ENCODE results near the gene SH3RF3.

The SH3RF3 gene

DNA sequence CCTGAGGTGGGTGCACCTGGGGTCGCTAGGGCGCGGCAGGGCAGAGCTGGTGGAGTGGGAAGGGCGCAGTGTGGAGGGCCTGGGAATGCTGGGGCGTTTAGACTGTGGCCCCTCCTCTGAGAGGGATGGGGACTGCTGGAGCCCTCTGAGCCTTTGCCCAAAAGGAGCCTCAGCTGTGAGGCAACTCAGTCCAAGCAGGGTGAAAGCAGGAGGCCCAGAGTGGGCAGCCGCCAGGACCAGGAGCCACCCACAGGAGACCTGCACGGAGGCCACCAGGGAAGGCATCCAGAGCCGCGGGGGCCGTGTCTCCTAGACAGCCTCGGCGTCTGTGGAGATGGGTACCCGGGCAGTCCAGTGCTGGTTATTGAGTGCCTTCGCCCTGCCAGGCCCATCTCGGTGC, 369.9 kb downstream of the SH3RF3 start:
- Histone ChIP-seq H2AK5ac (ENCODE audit: low read length) (no peak overlapping the region), H2BK120ac (ENCODE audit: low read depth, low read length) (no peak overlapping the region), H3K56ac (ENCODE audit: low read length) (no peak overlapping the region), H3K4ac (ENCODE audit: low read depth, low read length) (no peak overlapping the region), H3K9ac (ENCODE audit: low read length) (no peak overlapping the region), H4K8ac (ENCODE audit: low read depth, low read length) (no peak overlapping the region), H3K4me2 (ENCODE audit: low read length) (no peak overlapping the region), H3K79me1 (ENCODE audit: low read length) (no peaks in the 10 kb centered on the region), H3K27ac (ENCODE audit: low read depth, low read length) (no peak overlapping the region), H3K4me3 (ENCODE audit: low read length) (no peak overlapping the region), H3K23ac (ENCODE audit: low read length) (no peak overlapping the region), H3K27me3 (ENCODE audit: insufficient read depth, low read length, poor library complexity) (no peaks in the 10 kb centered on the region), H3K18ac (ENCODE audit: low read length) (no peak overlapping the region), H3K79me2 (ENCODE audit: control insufficient read depth, insufficient read depth, low read length) (no peaks in the 10 kb centered on the region), H3K4me1 (ENCODE audit: control insufficient read depth, low read depth, low read length) (no peaks in the 10 kb centered on the region), H3K36me3 (ENCODE audit: control insufficient read depth, insufficient read depth, low read length) (no peaks in the 10 kb centered on the region), H2BK5ac (ENCODE audit: low read length) (no peak overlapping the region), H4K5ac (ENCODE audit: low read length) (no peak overlapping the region), H2BK15ac (replicated peaks; ENCODE audit: low read depth) (no peak overlapping the region)
- WGBS (ENCODE audit: extremely low coverage, insufficient coverage, low lambda C conversion rate): no CpG with 5 or more reads among the region's 15 CpGs
- no peak for DNase-seq

DNA sequence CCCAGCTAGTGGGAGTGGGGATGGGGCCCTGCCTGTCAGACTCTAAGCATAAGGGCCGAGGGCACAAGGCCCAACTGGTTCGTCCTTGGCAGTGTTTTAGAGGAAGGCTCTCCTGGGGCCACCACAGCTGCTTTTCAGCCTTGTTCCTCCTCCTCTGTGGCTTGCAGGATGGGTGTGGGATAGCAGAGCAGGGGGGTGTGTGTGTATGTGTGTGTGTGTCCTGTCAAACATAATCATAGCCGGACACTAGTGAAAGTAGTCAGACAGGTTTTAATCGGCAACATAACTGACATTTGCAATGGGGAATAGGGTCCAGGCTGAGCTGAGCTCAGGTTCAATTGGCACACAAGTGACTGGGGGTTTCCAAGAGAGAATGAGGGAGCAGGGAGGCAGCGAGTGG, 370.6 kb downstream of the SH3RF3 start:
- H3K27me3 ChIP-seq (ENCODE audit: insufficient read depth, low read length, poor library complexity): no peaks in the 10 kb centered on the region
- no peak overlapping the region for H2BK15ac ChIP-seq (replicated peaks; ENCODE audit: low read depth)
- H3K56ac ChIP-seq (ENCODE audit: low read length): peak overlapping the region; percentile 3
- no peak overlapping the region for H3K4ac ChIP-seq (ENCODE audit: low read depth, low read length)
- no peak overlapping the region for H3K18ac ChIP-seq (ENCODE audit: low read length)
- H2BK5ac ChIP-seq (ENCODE audit: low read length): no peak overlapping the region
- no peak overlapping the region for H3K9ac ChIP-seq (ENCODE audit: low read length)
- H2BK120ac ChIP-seq (ENCODE audit: low read depth, low read length): no peak overlapping the region
- no peaks in the 10 kb centered on the region for H3K36me3 ChIP-seq (ENCODE audit: control insufficient read depth, insufficient read depth, low read length)
- DNase-seq: no peak
- no peak overlapping the region for H3K27ac ChIP-seq (ENCODE audit: low read depth, low read length)
- no peak overlapping the region for H4K5ac ChIP-seq (ENCODE audit: low read length)
- no peak overlapping the region for H4K8ac ChIP-seq (ENCODE audit: low read depth, low read length)
- H3K4me3 ChIP-seq (ENCODE audit: low read length): no peak overlapping the region
- no peaks in the 10 kb centered on the region for H3K79me2 ChIP-seq (ENCODE audit: control insufficient read depth, insufficient read depth, low read length)
- no peak overlapping the region for H3K4me2 ChIP-seq (ENCODE audit: low read length)
- WGBS (ENCODE audit: extremely low coverage, insufficient coverage, low lambda C conversion rate): no CpG with 5 or more reads among the region's 5 CpGs
- no peak overlapping the region for H3K23ac ChIP-seq (ENCODE audit: low read length)
- no peak overlapping the region for H2AK5ac ChIP-seq (ENCODE audit: low read length)
- H3K79me1 ChIP-seq (ENCODE audit: low read length): no peaks in the 10 kb centered on the region
- no peaks in the 10 kb centered on the region for H3K4me1 ChIP-seq (ENCODE audit: control insufficient read depth, low read depth, low read length)

DNA sequence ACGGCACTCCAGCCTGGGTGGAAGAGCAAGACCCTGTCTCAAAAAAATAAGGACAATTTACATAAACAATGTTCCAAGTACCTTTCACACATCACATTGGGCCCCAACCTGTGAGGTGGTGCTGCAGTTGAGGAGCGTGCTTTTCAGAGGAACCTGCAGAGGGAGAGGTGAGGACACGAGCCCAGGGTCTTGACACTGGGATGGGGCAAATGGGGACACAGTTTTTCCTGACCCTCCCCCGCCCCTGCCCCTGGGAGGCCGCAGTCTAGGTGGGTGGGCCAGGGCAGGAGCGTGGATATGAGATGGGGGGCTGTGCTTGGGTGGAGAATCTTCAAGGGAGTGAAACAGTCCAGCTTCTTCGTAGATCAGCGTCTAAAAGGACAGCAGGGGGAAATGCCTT, 371.9 kb downstream of the SH3RF3 start:
- no CpG with 5 or more reads among the region's 8 CpGs for WGBS (ENCODE audit: extremely low coverage, insufficient coverage, low lambda C conversion rate)

DNA sequence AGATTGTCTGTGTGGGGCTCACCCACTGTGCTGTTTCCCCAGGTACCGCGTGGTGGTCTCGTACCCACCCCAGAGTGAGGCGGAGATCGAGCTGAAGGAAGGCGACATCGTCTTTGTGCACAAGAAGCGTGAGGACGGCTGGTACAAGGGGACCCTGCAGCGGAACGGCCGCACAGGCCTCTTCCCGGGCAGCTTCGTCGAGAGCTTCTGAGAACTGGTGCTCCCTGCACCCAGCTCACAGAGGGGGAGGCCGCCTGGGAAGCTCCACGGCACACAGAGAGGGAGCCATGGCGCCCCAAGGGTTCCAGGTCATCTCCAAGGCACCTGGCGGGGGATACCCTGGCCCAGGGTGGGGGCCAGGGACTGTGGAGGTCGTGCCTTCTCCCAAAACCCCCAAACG, 372.5 kb downstream of the SH3RF3 start:
- no peak overlapping the region for H3K56ac ChIP-seq (ENCODE audit: low read length)
- no peak overlapping the region for H3K18ac ChIP-seq (ENCODE audit: low read length)
- H4K8ac ChIP-seq (ENCODE audit: low read depth, low read length): no peak overlapping the region
- WGBS (ENCODE audit: extremely low coverage, insufficient coverage, low lambda C conversion rate): no CpG with 5 or more reads among the region's 21 CpGs
- DNase-seq: no peak
- H2BK120ac ChIP-seq (ENCODE audit: low read depth, low read length): no peak overlapping the region
- H3K23ac ChIP-seq (ENCODE audit: low read length): no peak overlapping the region
- no peak overlapping the region for H3K4ac ChIP-seq (ENCODE audit: low read depth, low read length)
- H2AK5ac ChIP-seq (ENCODE audit: low read length): no peak overlapping the region
- no peaks in the 10 kb centered on the region for H3K36me3 ChIP-seq (ENCODE audit: control insufficient read depth, insufficient read depth, low read length)
- H3K27ac ChIP-seq (ENCODE audit: low read depth, low read length): no peak overlapping the region
- no peaks in the 10 kb centered on the region for H3K79me2 ChIP-seq (ENCODE audit: control insufficient read depth, insufficient read depth, low read length)
- no peak overlapping the region for H3K4me3 ChIP-seq (ENCODE audit: low read length)
- no peaks in the 10 kb centered on the region for H3K27me3 ChIP-seq (ENCODE audit: insufficient read depth, low read length, poor library complexity)
- no peak overlapping the region for H3K9ac ChIP-seq (ENCODE audit: low read length)
- H3K4me1 ChIP-seq (ENCODE audit: control insufficient read depth, low read depth, low read length): no peaks in the 10 kb centered on the region
- H3K4me2 ChIP-seq (ENCODE audit: low read length): no peak overlapping the region
- no peak overlapping the region for H2BK5ac ChIP-seq (ENCODE audit: low read length)
- no peak overlapping the region for H2BK15ac ChIP-seq (replicated peaks; ENCODE audit: low read depth)
- no peaks in the 10 kb centered on the region for H3K79me1 ChIP-seq (ENCODE audit: low read length)
- no peak overlapping the region for H4K5ac ChIP-seq (ENCODE audit: low read length)

More for the DNA sequence above, 371.9 kb downstream of the SH3RF3 start:
- Histone ChIP-seq H3K4ac (ENCODE audit: low read depth, low read length) (no peak overlapping the region), H3K4me1 (ENCODE audit: control insufficient read depth, low read depth, low read length) (no peaks in the 10 kb centered on the region), H3K23ac (ENCODE audit: low read length) (no peak overlapping the region), H3K18ac (ENCODE audit: low read length) (no peak overlapping the region), H3K56ac (ENCODE audit: low read length) (no peak overlapping the region), H2BK15ac (replicated peaks; ENCODE audit: low read depth) (no peak overlapping the region), H3K27ac (ENCODE audit: low read depth, low read length) (no peak overlapping the region), H4K8ac (ENCODE audit: low read depth, low read length) (no peak overlapping the region), H2BK120ac (ENCODE audit: low read depth, low read length) (no peak overlapping the region), H4K5ac (ENCODE audit: low read length) (no peak overlapping the region), H3K4me3 (ENCODE audit: low read length) (no peak overlapping the region), H2AK5ac (ENCODE audit: low read length) (no peak overlapping the region), H3K4me2 (ENCODE audit: low read length) (no peak overlapping the region), H3K36me3 (ENCODE audit: control insufficient read depth, insufficient read depth, low read length) (no peaks in the 10 kb centered on the region), H3K9ac (ENCODE audit: low read length) (no peak overlapping the region), H2BK5ac (ENCODE audit: low read length) (no peak overlapping the region), H3K27me3 (ENCODE audit: insufficient read depth, low read length, poor library complexity) (no peaks in the 10 kb centered on the region), H3K79me1 (ENCODE audit: low read length) (no peaks in the 10 kb centered on the region), H3K79me2 (ENCODE audit: control insufficient read depth, insufficient read depth, low read length) (no peaks in the 10 kb centered on the region)
- DNase-seq: peak; percentile 25

DNA sequence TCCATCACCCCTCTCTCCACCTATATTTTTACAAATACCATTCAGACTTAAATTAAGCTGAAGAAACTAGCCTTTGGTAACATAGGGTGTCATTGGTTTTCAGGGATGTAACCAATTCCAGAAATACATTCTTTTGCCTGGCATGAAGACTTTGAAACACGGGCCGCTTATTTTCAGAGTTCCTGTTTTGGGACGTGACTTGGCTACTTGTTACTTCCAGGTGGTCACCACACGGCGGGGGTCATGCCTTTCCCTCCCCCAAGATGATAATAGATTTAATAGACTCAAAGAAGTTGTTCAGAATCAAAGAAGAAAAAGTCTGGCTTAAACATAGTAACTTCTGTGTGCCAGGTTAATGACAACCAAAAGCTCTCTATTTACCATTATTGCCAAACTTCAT, 374.2 kb downstream of the SH3RF3 start:
- H2BK120ac ChIP-seq (ENCODE audit: low read depth, low read length): no peak overlapping the region
- WGBS (ENCODE audit: extremely low coverage, insufficient coverage, low lambda C conversion rate): no CpG with 5 or more reads among the region's 5 CpGs

DNA sequence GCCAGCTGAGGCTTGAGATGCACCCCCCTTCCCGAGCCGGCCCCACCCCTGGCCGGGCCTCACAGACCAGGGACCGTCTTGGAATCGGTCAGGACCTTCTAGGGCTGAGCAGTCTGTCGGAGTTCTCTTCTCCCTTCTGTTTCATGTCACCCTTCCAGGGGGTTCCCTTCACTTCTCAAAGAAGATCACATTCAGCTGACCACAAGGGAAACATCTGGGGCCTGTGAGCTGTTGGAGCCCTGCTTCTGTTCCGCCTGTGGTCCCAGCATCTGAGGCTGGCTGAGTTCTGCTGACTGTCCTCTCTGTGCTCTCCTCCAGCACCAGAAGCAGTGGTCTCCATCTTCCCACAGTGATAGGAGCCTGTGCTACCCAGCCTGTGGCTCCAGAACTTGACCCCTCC, 378.2 kb downstream of the SH3RF3 start:
- no peaks in the 10 kb centered on the region for H3K27me3 ChIP-seq (ENCODE audit: insufficient read depth, low read length, poor library complexity)
- H3K27ac ChIP-seq (ENCODE audit: low read depth, low read length): no peak overlapping the region
- no peak for DNase-seq
- H3K9ac ChIP-seq (ENCODE audit: low read length): no peak overlapping the region
- no peak overlapping the region for H3K23ac ChIP-seq (ENCODE audit: low read length)
- H3K36me3 ChIP-seq (ENCODE audit: control insufficient read depth, insufficient read depth, low read length): no peaks in the 10 kb centered on the region
- no peak overlapping the region for H3K4me3 ChIP-seq (ENCODE audit: low read length)
- no peak overlapping the region for H2BK5ac ChIP-seq (ENCODE audit: low read length)
- H3K79me1 ChIP-seq (ENCODE audit: low read length): no peaks in the 10 kb centered on the region
- no peak overlapping the region for H2BK15ac ChIP-seq (replicated peaks; ENCODE audit: low read depth)
- H3K4me2 ChIP-seq (ENCODE audit: low read length): no peak overlapping the region
- H3K18ac ChIP-seq (ENCODE audit: low read length): no peak overlapping the region
- no peaks in the 10 kb centered on the region for H3K4me1 ChIP-seq (ENCODE audit: control insufficient read depth, low read depth, low read length)
- no peak overlapping the region for H2AK5ac ChIP-seq (ENCODE audit: low read length)
- no peak overlapping the region for H4K8ac ChIP-seq (ENCODE audit: low read depth, low read length)
- WGBS (ENCODE audit: extremely low coverage, insufficient coverage, low lambda C conversion rate): no CpG with 5 or more reads among the region's 7 CpGs
- no peak overlapping the region for H3K56ac ChIP-seq (ENCODE audit: low read length)
- no peak overlapping the region for H3K4ac ChIP-seq (ENCODE audit: low read depth, low read length)
- no peaks in the 10 kb centered on the region for H3K79me2 ChIP-seq (ENCODE audit: control insufficient read depth, insufficient read depth, low read length)
- no peak overlapping the region for H4K5ac ChIP-seq (ENCODE audit: low read length)
- H2BK120ac ChIP-seq (ENCODE audit: low read depth, low read length): no peak overlapping the region

More for the DNA sequence above, 374.2 kb downstream of the SH3RF3 start:
- no peaks in the 10 kb centered on the region for H3K4me1 ChIP-seq (ENCODE audit: control insufficient read depth, low read depth, low read length)
- no peak overlapping the region for H3K4me2 ChIP-seq (ENCODE audit: low read length)
- no peak overlapping the region for H3K56ac ChIP-seq (ENCODE audit: low read length)
- H3K18ac ChIP-seq (ENCODE audit: low read length): no peak overlapping the region
- H3K27me3 ChIP-seq (ENCODE audit: insufficient read depth, low read length, poor library complexity): no peaks in the 10 kb centered on the region
- no peak overlapping the region for H3K4ac ChIP-seq (ENCODE audit: low read depth, low read length)
- no peak overlapping the region for H2BK5ac ChIP-seq (ENCODE audit: low read length)
- no peak overlapping the region for H3K9ac ChIP-seq (ENCODE audit: low read length)
- H2BK15ac ChIP-seq (replicated peaks; ENCODE audit: low read depth): no peak overlapping the region
- H3K27ac ChIP-seq (ENCODE audit: low read depth, low read length): no peak overlapping the region
- no peak overlapping the region for H4K5ac ChIP-seq (ENCODE audit: low read length)
- no peaks in the 10 kb centered on the region for H3K36me3 ChIP-seq (ENCODE audit: control insufficient read depth, insufficient read depth, low read length)
- H3K79me1 ChIP-seq (ENCODE audit: low read length): no peaks in the 10 kb centered on the region
- no peak overlapping the region for H3K4me3 ChIP-seq (ENCODE audit: low read length)
- DNase-seq: no peak
- H3K23ac ChIP-seq (ENCODE audit: low read length): no peak overlapping the region
- H4K8ac ChIP-seq (ENCODE audit: low read depth, low read length): no peak overlapping the region
- H2AK5ac ChIP-seq (ENCODE audit: low read length): no peak overlapping the region
- no peaks in the 10 kb centered on the region for H3K79me2 ChIP-seq (ENCODE audit: control insufficient read depth, insufficient read depth, low read length)

All from mesendoderm (in vitro differentiated cells).